ENCODE results near the gene THSD7B.

The THSD7B gene

DNA sequence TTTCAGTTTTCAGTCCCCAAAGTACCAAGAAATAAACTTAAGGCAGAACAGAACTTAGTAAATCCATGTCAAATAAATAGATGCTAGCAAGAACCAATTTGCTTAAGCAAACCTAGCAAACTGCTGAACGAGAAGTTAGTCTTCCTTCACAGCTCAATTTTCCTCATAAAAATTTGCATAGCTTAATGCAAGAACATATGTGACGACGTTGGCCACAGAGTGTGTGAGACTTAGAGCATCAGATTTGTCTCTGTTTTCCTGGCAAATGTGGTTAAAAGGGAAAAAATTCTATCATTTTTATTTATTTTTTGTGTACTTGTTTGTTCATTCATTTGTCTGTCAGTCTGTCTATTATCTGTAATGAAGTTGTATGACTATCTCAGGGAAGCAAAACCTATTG is 485.7 kb downstream of the THSD7B start:
- TF ChIP-seq, protein P1, sequence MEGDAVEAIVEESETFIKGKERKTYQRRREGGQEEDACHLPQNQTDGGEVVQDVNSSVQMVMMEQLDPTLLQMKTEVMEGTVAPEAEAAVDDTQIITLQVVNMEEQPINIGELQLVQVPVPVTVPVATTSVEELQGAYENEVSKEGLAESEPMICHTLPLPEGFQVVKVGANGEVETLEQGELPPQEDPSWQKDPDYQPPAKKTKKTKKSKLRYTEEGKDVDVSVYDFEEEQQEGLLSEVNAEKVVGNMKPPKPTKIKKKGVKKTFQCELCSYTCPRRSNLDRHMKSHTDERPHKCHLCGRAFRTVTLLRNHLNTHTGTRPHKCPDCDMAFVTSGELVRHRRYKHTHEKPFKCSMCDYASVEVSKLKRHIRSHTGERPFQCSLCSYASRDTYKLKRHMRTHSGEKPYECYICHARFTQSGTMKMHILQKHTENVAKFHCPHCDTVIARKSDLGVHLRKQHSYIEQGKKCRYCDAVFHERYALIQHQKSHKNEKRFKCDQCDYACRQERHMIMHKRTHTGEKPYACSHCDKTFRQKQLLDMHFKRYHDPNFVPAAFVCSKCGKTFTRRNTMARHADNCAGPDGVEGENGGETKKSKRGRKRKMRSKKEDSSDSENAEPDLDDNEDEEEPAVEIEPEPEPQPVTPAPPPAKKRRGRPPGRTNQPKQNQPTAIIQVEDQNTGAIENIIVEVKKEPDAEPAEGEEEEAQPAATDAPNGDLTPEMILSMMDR (conservative IDR thresholded peaks at IDR 0.05; ENCODE audit: low read depth), result no peak
- no peak overlapping the region for H3K27ac ChIP-seq
- no peak for DNase-seq (ENCODE audit: low spot score)
- ChIA-PET POLR2A (ENCODE audit: low non-redundant PET) (no interaction called here), CTCF (interaction anchor here (0.7 kb wide), 1 partner anchor 50 kb away, joined by 3 read pairs; no protein-coding TSS in a partner anchor)

DNA sequence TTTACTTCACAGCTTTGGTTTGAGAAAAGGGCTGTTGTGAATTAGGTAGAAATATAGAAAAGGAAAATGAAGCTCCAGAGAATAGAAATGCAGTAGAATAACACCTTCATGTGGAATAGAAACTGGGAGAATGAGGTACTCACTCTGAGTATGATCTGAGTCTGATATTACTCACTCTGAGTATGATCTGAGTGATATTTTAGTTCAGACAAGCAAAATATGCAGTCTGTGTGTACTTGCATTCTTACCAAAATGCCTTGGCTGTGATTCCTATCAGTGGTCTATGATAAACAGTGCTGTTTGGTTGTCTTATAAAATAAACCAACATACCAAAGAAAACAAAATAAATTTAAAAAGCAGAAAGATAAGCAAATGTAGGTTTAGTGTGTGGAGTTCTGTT is 487.6 kb downstream of the THSD7B start:
- ChIA-PET POLR2A (ENCODE audit: low non-redundant PET) (no interaction called here), CTCF (no interaction called here)
- TF ChIP-seq, protein P1 (conservative IDR thresholded peaks at IDR 0.05; ENCODE audit: low read depth), result no peak
- peak; percentile 69 for DNase-seq (ENCODE audit: low spot score)
- H3K27ac ChIP-seq, result peak overlapping the region; percentile 75

DNA sequence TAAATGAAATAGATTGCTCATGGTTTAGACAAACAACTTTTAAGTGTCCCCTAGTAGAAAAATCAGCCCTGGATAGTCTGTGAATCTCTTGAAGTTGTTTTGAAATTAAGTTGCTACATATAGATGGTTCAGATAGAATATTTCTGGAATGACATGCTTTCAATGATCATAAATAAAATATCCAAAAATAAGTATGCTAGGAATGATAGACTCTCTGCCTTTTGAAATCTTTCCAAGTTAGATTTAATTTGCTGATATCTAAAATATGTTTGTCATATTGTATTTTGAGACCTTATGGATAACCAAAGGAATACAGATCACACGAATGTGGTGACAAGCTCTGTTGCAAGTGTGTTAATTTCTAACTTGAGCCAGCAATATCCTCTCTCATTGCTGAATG is 488.7 kb downstream of the THSD7B start:
- ChIA-PET POLR2A (ENCODE audit: low non-redundant PET) (no interaction called here), CTCF (no interaction called here)
- no peak overlapping the region for H3K27ac ChIP-seq
- TF ChIP-seq, protein P1 (conservative IDR thresholded peaks at IDR 0.05; ENCODE audit: low read depth), result no peak
- no peak for DNase-seq (ENCODE audit: low spot score)

DNA sequence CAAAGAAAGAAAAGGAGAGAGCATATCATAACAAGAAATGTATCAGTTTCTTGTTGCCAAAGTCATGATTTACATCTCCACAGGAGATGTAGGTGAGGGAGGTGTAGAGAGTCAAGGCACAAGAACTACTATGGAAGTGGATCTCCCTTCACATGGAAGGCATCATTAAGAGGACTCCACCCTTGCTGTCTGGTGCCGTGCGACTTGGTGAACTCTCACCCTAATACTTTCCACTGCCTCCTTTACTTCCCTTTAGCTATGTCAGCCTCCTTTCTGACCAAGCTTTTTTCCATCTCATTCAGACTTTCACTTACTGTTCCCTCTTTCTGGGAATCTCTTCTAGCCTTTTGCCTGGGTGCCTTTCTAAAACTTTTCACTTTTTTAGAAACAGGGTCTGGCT is 490.0 kb downstream of the THSD7B start:
- TF ChIP-seq, protein P1 (conservative IDR thresholded peaks at IDR 0.05; ENCODE audit: low read depth), result no peak
- no peak for DNase-seq (ENCODE audit: low spot score)
- H3K27ac ChIP-seq, result peak overlapping the region; percentile 86
- CTCF ChIA-PET, result interaction anchor here (0.7 kb wide), 1 partner anchor 1166 kb away, joined by 3 read pairs; no protein-coding TSS in a partner anchor
- POLR2A ChIA-PET (ENCODE audit: low non-redundant PET), result no interaction called here

DNA sequence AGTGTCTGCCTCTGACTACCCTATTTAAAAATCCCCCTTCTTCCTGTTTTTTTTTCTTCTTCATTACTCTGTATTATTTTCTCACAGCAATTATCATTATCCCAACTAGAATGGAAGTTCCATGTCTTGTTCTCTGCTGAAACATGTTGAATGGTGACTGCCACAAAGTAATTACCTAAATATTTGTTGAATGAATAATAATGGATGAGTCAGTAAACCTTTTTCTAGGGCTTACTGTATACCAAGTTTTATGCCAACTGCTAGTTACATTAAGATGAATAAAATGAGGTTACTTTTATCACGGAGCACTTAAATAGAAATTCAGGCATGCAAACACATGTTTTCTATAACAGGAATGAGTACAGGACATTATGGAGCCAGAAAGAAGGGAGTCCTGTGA is 490.6 kb downstream of the THSD7B start:
- TF ChIP-seq, protein P1 (conservative IDR thresholded peaks at IDR 0.05; ENCODE audit: low read depth), result no peak
- POLR2A ChIA-PET (ENCODE audit: low non-redundant PET), result no interaction called here
- peak; percentile 71 for DNase-seq (ENCODE audit: low spot score)
- CTCF ChIA-PET, result no interaction called here
- H3K27ac ChIP-seq, result peak overlapping the region; percentile 86

DNA sequence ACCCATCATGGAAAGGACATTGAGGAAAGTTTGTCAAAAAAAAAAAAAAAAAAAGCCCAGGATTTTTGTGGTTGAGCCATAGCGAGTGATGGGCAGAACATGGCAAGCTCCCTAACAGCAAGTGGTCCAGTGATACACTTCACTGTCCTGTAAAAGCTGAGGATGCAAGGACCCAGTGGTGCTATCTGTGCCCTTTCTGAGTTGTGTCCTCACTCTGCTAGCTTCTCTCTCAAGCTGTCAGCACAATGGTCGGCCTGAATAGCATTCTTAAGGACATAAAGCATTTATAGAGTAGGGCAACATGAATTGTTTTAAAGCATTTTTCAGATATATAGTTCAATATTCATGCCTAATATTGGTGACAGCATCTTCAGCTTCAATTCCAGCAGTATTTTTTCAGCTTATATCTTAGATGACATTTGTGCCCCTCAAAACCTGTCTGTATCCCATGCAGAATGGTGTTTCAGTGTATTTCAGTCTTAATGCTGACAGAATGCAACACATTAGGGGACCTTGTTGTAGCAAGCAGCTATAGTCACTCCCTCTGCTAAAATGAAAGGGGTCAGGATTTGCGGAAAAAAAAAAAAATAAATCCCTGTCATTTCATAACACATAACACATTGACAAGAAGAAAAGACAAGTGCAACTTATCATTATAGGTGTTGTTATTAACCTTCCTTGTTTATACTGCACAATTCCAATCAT is 496.7 kb downstream of the THSD7B start:
- POLR2A ChIA-PET (ENCODE audit: low non-redundant PET), result no interaction called here
- CTCF ChIA-PET, result interaction anchor here (0.7 kb wide), 1 partner anchor 108 kb away, joined by 3 read pairs; no protein-coding TSS in a partner anchor
- no peak overlapping the region for H3K27ac ChIP-seq
- DNase-seq (ENCODE audit: low spot score), result no peak
- TF ChIP-seq, protein P1 (conservative IDR thresholded peaks at IDR 0.05; ENCODE audit: low read depth), result no peak

Measured in RWPE1 (cell line).